Loucy (cell line): Measurements from ENCODE around the gene MEIS1.

Experiments used
- H2AFZ ChIP-seq: fragments of 200-600 bp; sonication (generic); 2 replicates; pipeline ENCODE4 v1.6.0; 2016; ENCODE audit warnings: antibody characterized with exemption, mild to moderate bottlenecking, low read length, moderate library complexity
- H3F3A ChIP-seq: fragments of 200-600 bp; 2 replicates; pipeline ENCODE4 v1.6.0; 2016; ENCODE audit warnings: antibody characterized with exemption, low read depth, mild to moderate bottlenecking
- H3K27me3 ChIP-seq: fragments of 200-600 bp; sonication (generic); 2 replicates; pipeline ENCODE4 v1.6.1; 2014; ENCODE audit warnings: low read length, mild to moderate bottlenecking; ENCODE audit not compliant: insufficient read depth, poor library complexity, severe bottlenecking
- H3K36me3 ChIP-seq: fragments of 200-600 bp; sonication (generic); 2 replicates; pipeline ENCODE4 v1.6.1; 2016; ENCODE audit warnings: low read length; ENCODE audit not compliant: insufficient read depth
- H3K4me1 ChIP-seq: fragments of 200-600 bp; sonication (generic); 2 replicates; pipeline ENCODE4 v1.5.1; 2014; ENCODE audit warnings: low read length, mild to moderate bottlenecking; ENCODE audit not compliant: insufficient read depth, poor library complexity, severe bottlenecking
- H3K4me2 ChIP-seq: fragments of 200-600 bp; sonication (generic); 2 replicates; pipeline ENCODE4 v1.6.0; 2014; ENCODE audit warnings: antibody characterized with exemption, low read length, low read depth, mild to moderate bottlenecking; ENCODE audit not compliant: poor library complexity, severe bottlenecking
- H3K4me3 ChIP-seq: fragments of 200-600 bp; sonication (generic); 2 replicates; pipeline ENCODE4 v1.5.1; 2014; ENCODE audit warnings: low read length, mild to moderate bottlenecking, mixed read lengths; ENCODE audit not compliant: poor library complexity, severe bottlenecking
- H3K79me2 ChIP-seq: fragments of 200-600 bp; sonication (generic); 2 replicates; pipeline ENCODE4 v1.6.1; 2014; ENCODE audit warnings: low read length; ENCODE audit not compliant: insufficient read depth
- H3K9ac ChIP-seq: fragments of 200-600 bp; sonication (generic); 2 replicates; pipeline ENCODE4 v1.6.0; 2014; ENCODE audit warnings: mild to moderate bottlenecking, low read depth, low read length, moderate library complexity; ENCODE audit not compliant: poor library complexity, severe bottlenecking
- H3K9me2 ChIP-seq: fragments of 200-600 bp; sonication (generic); replicated peaks from 2 replicates; pipeline ENCODE4 v1.6.1; 2016; ENCODE audit warnings: low read depth, low read length, mixed read lengths
- H3K9me3 ChIP-seq: fragments of 200-600 bp; sonication (generic); 2 replicates; pipeline ENCODE4 v1.6.1; 2014; ENCODE audit warnings: mild to moderate bottlenecking, antibody characterized with exemption, low read length, low read depth; ENCODE audit not compliant: insufficient read depth
- H4K20me1 ChIP-seq: fragments of 200-600 bp; sonication (generic); 2 replicates; pipeline ENCODE4 v1.6.0; 2014; ENCODE audit warnings: antibody characterized with exemption, low read length, mild to moderate bottlenecking; ENCODE audit not compliant: insufficient read depth, poor library complexity, severe bottlenecking
- EZH2phosphoT487 ChIP-seq: fragments of 200-600 bp; IDR thresholded peaks from 2 replicates; pipeline ENCODE4 v1.6.1; 2018; ENCODE audit warnings: antibody characterized with exemption, mild to moderate bottlenecking, moderate library complexity, borderline replicate concordance
- TF ChIP-seq, protein P1 (sequence below): fragments of 200-600 bp; sonication (generic); conservative IDR thresholded peaks from 2 replicates; pipeline ENCODE4 v1.5.1; 2014; ENCODE audit warnings: mild to moderate bottlenecking, antibody characterized with exemption, low read length

Gene MEIS1

DNA sequence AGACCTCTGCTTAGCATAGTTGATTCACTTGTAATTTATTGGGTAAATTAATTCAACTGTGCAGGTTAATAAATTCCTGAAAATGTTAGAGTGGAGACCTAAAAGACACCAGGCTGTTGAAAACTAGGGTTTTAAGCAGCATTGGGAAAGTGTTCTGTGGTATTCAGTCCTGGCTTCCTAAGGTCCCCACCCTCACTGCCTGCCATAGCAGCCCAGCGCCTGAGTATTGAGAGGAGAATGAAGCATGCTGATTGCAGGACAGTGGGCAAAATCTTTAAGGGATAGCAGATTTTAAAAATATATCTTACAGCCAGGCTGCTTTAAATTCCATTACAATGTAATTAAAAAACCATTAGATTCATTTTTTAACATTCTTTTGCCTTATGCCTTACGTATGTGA lies 20.6 kb downstream of the MEIS1 start:
- H3K4me1 ChIP-seq: no peaks in the 10 kb centered on the region
- H3K36me3 ChIP-seq: no peaks in the 10 kb centered on the region
- no peak overlapping the region for H3K4me2 ChIP-seq
- no peaks in the 10 kb centered on the region for H3K9me3 ChIP-seq
- no peaks in the 10 kb centered on the region for H3K79me2 ChIP-seq
- H3K9ac ChIP-seq: no peak overlapping the region
- no peak for TF ChIP-seq EZH2phosphoT487
- TF ChIP-seq, protein P1, sequence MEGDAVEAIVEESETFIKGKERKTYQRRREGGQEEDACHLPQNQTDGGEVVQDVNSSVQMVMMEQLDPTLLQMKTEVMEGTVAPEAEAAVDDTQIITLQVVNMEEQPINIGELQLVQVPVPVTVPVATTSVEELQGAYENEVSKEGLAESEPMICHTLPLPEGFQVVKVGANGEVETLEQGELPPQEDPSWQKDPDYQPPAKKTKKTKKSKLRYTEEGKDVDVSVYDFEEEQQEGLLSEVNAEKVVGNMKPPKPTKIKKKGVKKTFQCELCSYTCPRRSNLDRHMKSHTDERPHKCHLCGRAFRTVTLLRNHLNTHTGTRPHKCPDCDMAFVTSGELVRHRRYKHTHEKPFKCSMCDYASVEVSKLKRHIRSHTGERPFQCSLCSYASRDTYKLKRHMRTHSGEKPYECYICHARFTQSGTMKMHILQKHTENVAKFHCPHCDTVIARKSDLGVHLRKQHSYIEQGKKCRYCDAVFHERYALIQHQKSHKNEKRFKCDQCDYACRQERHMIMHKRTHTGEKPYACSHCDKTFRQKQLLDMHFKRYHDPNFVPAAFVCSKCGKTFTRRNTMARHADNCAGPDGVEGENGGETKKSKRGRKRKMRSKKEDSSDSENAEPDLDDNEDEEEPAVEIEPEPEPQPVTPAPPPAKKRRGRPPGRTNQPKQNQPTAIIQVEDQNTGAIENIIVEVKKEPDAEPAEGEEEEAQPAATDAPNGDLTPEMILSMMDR: no peak
- H3F3A ChIP-seq: no peaks in the 10 kb centered on the region
- no peaks in the 10 kb centered on the region for H3K27me3 ChIP-seq
- H4K20me1 ChIP-seq: no peaks in the 10 kb centered on the region
- no peak overlapping the region for H3K4me3 ChIP-seq
- no peak overlapping the region for H2AFZ ChIP-seq
- H3K9me2 ChIP-seq: no peaks in the 10 kb centered on the region

DNA sequence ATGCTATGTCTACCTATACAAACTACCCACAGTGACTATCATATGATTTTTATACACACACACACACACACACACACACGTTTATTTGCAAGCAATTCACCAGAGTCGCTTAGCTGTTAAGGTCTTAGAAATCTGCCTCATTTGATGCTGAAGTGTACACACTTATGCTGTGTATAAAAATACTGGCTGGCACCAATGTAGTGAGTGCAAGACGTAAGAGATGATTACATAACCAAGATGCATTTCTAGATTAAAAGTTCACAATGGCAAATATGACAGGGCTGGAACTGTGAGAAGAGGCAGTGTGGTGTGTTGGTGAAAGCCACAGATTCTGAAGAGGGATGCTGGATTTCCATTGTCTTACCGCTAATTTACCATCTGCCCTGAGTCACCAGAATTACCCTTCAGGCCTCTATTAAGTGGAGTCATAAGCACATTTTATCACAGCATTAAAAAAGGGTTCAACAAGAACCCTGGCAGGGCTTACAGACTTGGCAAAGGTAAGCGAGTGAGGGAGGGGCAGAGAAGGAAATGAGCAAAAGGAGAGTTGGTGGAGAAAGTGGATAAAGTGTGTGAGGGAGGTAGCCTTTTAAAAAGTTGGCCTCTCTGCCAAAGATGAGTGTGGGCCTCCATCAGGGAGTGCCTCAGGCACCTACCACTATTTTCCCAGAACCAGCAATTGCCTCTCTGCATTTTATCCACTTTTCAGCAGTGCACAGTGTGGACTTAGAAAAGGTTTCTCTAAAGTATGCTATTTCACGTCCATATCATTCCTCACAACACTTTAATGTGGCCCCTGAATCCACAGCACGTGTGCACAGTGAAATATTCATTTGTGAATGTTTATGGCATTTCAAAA lies 21.5 kb downstream of the MEIS1 start:
- no peaks in the 10 kb centered on the region for H3K9me2 ChIP-seq
- no peaks in the 10 kb centered on the region for H3F3A ChIP-seq
- no peak overlapping the region for H3K4me2 ChIP-seq
- H4K20me1 ChIP-seq: no peaks in the 10 kb centered on the region
- no peaks in the 10 kb centered on the region for H3K4me1 ChIP-seq
- H3K36me3 ChIP-seq: no peaks in the 10 kb centered on the region
- no peak overlapping the region for H3K9ac ChIP-seq
- H3K4me3 ChIP-seq: no peak overlapping the region
- no peaks in the 10 kb centered on the region for H3K79me2 ChIP-seq
- TF ChIP-seq, protein P1: no peak
- TF ChIP-seq EZH2phosphoT487: no peak
- H3K9me3 ChIP-seq: no peaks in the 10 kb centered on the region
- H3K27me3 ChIP-seq: no peaks in the 10 kb centered on the region
- no peak overlapping the region for H2AFZ ChIP-seq

DNA sequence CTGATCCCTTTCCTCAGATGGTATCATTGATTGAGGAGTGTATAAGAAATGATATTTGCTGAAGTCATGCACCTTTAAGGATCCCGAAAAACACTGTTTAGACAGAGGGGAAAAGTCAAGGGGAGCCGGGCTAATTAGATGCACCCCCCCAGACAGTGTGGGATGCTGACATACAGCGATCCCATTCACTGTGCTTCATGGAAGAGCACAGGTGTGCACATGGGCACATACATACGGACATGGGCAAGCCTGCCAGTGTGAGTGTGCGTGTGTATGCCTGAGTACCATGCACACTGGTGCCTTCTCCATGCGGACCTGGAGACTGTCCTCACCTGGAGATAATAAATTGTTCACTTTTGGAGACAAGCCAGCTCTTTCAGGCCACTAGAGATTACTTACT lies 22.6 kb downstream of the MEIS1 start:
- Histone ChIP-seq H3K9ac (no peak overlapping the region), H3K4me3 (no peak overlapping the region), H4K20me1 (no peaks in the 10 kb centered on the region), H3K79me2 (no peaks in the 10 kb centered on the region), H2AFZ (no peak overlapping the region), H3F3A (no peaks in the 10 kb centered on the region), H3K4me1 (no peaks in the 10 kb centered on the region), H3K9me2 (no peaks in the 10 kb centered on the region), H3K36me3 (no peaks in the 10 kb centered on the region), H3K4me2 (no peak overlapping the region), H3K27me3 (no peaks in the 10 kb centered on the region), H3K9me3 (no peaks in the 10 kb centered on the region)
- TF ChIP-seq, protein P1: no peak
- TF ChIP-seq EZH2phosphoT487: no peak
